Measurements from ENCODE around the gene ELP4. TPM values are rescaled to one million over a fixed set of nuclear protein-coding genes. Genes with fewer than 3 reads are reported as not detected.

The ELP4 gene
- total RNA-seq, 1 experiment from 2014 or later: 17.2 TPM

DNA sequence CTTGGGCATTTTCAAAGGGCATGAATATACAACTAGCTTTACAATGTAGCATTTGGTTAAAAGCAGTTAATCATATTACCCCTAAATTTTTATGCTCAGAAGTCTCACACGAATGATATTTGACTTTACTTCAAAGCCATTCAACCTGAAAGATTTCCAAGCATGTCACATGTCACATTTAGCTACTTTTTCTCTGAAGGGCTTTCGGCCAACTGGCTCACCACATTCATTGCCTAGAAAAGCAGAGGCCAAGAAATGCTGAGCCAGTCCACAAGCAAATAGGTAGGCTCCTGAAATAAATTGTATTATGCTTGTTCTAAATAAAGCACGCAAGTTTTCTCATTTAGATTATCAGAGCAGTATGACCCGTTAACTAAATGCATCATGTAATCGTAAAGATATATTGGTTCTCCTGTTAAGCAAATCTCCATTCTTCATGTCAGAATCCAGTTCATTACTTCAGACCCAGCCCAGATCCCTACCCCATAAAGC is 271.0 kb downstream of the ELP4 start:
- H3K27me3 ChIP-seq (ENCODE audit: control insufficient read depth, insufficient read depth, low read length): no peaks in the 10 kb centered on the region
- H3K4me3 ChIP-seq (ENCODE audit: low read depth in 2 of 2, low read length in 2 of 2): no peak overlapping the region
- intact Hi-C loops (cut with micrococcal nuclease; ENCODE audit: unreplicated experiment): no loop called here
- no TSS peak for BruUV-seq (replicated peaks)
- no peaks in the 10 kb centered on the region for H3K36me3 ChIP-seq (ENCODE audit: control insufficient read depth, insufficient read depth, low read length)
- TF ChIP-seq, protein P1, sequence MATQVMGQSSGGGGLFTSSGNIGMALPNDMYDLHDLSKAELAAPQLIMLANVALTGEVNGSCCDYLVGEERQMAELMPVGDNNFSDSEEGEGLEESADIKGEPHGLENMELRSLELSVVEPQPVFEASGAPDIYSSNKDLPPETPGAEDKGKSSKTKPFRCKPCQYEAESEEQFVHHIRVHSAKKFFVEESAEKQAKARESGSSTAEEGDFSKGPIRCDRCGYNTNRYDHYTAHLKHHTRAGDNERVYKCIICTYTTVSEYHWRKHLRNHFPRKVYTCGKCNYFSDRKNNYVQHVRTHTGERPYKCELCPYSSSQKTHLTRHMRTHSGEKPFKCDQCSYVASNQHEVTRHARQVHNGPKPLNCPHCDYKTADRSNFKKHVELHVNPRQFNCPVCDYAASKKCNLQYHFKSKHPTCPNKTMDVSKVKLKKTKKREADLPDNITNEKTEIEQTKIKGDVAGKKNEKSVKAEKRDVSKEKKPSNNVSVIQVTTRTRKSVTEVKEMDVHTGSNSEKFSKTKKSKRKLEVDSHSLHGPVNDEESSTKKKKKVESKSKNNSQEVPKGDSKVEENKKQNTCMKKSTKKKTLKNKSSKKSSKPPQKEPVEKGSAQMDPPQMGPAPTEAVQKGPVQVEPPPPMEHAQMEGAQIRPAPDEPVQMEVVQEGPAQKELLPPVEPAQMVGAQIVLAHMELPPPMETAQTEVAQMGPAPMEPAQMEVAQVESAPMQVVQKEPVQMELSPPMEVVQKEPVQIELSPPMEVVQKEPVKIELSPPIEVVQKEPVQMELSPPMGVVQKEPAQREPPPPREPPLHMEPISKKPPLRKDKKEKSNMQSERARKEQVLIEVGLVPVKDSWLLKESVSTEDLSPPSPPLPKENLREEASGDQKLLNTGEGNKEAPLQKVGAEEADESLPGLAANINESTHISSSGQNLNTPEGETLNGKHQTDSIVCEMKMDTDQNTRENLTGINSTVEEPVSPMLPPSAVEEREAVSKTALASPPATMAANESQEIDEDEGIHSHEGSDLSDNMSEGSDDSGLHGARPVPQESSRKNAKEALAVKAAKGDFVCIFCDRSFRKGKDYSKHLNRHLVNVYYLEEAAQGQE (IDR thresholded peaks at IDR 0.05; ENCODE audit: insufficient read depth in 1 of 2, low read depth in 2 of 2, low read length in 1 of 2): no peak
- TF ChIP-seq TCF7L2 (IDR thresholded peaks at IDR 0.05; ENCODE audit: low read depth, low read length): no peak
- TF ChIP-seq, protein P2, sequence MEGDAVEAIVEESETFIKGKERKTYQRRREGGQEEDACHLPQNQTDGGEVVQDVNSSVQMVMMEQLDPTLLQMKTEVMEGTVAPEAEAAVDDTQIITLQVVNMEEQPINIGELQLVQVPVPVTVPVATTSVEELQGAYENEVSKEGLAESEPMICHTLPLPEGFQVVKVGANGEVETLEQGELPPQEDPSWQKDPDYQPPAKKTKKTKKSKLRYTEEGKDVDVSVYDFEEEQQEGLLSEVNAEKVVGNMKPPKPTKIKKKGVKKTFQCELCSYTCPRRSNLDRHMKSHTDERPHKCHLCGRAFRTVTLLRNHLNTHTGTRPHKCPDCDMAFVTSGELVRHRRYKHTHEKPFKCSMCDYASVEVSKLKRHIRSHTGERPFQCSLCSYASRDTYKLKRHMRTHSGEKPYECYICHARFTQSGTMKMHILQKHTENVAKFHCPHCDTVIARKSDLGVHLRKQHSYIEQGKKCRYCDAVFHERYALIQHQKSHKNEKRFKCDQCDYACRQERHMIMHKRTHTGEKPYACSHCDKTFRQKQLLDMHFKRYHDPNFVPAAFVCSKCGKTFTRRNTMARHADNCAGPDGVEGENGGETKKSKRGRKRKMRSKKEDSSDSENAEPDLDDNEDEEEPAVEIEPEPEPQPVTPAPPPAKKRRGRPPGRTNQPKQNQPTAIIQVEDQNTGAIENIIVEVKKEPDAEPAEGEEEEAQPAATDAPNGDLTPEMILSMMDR (IDR thresholded peaks at IDR 0.05): no peak
- no peak for TF ChIP-seq POLR2AphosphoS5 (IDR thresholded peaks at IDR 0.05; ENCODE audit: low read depth, low read length)
- no peak for TF ChIP-seq SIN3A (IDR thresholded peaks at IDR 0.05; ENCODE audit: borderline replicate concordance, insufficient read depth, low read depth, low read length)
- H3K4me1 ChIP-seq (ENCODE audit: control insufficient read depth, insufficient read depth, low read length): no peaks in the 10 kb centered on the region
- H3K27ac ChIP-seq (ENCODE audit: low read length): no peak overlapping the region
- DNase-seq (ENCODE audit: low read depth, low spot score) (no peak), ATAC-seq (no peak)
- ChIA-PET CTCF (no interaction called here), POLR2A (no interaction called here)
- in situ Hi-C loops (cut with HindIII; ENCODE audit: low pct_unique_long_range_greater_than_20kb, low sequenced_read_pairs): no loop called here
- H3K9me3 ChIP-seq (ENCODE audit: control insufficient read depth, insufficient read depth, low read depth, low read length): no peaks in the 10 kb centered on the region

DNA sequence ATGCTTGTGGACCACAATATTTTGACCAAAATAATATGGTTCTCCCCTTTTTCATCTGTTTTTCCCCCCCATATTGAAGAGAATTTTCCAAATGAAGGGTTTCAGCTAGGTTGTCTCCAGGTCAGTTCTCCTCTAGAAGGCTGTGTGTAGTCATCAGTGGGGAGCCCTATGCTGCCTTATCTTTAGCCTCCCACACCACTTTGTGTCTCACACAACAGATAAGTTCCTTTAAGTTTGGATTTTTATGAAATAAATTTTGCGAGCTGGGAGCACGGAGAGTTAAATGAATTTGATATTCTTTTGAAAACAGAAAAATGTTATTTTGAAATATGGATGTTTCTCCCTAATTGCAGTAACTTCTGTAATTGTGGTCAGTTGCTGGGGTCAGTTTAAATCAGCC is 272.7 kb downstream of the ELP4 start:
- Histone ChIP-seq H3K4me1 (ENCODE audit: control insufficient read depth, insufficient read depth, low read length) (no peaks in the 10 kb centered on the region), H3K36me3 (ENCODE audit: control insufficient read depth, insufficient read depth, low read length) (no peaks in the 10 kb centered on the region), H3K27me3 (ENCODE audit: control insufficient read depth, insufficient read depth, low read length) (no peaks in the 10 kb centered on the region), H3K9me3 (ENCODE audit: control insufficient read depth, insufficient read depth, low read depth, low read length) (no peaks in the 10 kb centered on the region), H3K4me3 (ENCODE audit: low read depth in 2 of 2, low read length in 2 of 2) (no peak overlapping the region), H3K27ac (ENCODE audit: low read length) (no peak overlapping the region)
- no TSS peak for BruUV-seq (replicated peaks)
- intact Hi-C loops (cut with micrococcal nuclease; ENCODE audit: unreplicated experiment): no loop called here
- ChIA-PET POLR2A (no interaction called here), CTCF (no interaction called here)
- in situ Hi-C loops (cut with HindIII; ENCODE audit: low pct_unique_long_range_greater_than_20kb, low sequenced_read_pairs): no loop called here
- TF ChIP-seq, protein P2 (IDR thresholded peaks at IDR 0.05): no peak
- no peak for TF ChIP-seq TCF7L2 (IDR thresholded peaks at IDR 0.05; ENCODE audit: low read depth, low read length)
- TF ChIP-seq, protein P1 (IDR thresholded peaks at IDR 0.05; ENCODE audit: insufficient read depth in 1 of 2, low read depth in 2 of 2, low read length in 1 of 2): no peak
- TF ChIP-seq POLR2AphosphoS5 (IDR thresholded peaks at IDR 0.05; ENCODE audit: low read depth, low read length): no peak
- TF ChIP-seq SIN3A (IDR thresholded peaks at IDR 0.05; ENCODE audit: borderline replicate concordance, insufficient read depth, low read depth, low read length): no peak
- no peak for ATAC-seq
- no peak for DNase-seq (ENCODE audit: low read depth, low spot score)
